Measurements from ENCODE around the gene CHD9NB.

DNA sequence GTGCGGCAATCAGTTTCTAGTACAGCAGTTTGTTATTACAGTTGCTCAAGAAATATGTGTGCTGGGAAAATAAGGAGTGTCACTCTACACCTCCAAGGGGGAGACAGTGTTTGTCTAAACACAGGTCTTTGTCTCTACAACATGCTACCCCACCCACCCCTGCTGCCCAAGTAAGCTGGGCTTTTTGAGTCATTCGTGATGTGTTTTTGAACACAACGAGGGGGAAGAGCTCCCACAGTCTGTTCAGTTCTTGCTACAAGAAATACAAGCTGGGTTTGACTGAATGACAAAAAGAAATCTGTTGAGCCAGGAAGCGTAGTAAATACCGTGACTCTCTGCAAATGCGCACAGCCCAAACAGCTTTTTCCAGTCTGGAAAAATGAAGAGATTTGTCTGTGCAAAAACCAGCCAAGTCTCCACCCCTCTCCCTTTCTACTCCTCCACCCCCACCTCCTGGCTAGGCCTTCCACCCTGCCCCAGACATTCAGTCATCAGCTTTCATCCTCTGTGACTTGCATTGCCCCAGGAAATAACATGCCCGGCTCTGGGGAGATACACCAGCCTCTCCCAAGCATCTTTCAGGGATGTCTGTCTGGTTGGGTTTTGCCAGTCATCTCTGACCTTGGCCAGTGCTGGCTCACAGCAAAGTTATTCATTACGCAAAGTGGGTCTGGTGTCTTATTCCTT lies 27.8 kb upstream of the CHD9NB start:
- no peak for TF ChIP-seq POLR2A (IDR thresholded peaks at IDR 0.05)
- TF ChIP-seq, protein P1, sequence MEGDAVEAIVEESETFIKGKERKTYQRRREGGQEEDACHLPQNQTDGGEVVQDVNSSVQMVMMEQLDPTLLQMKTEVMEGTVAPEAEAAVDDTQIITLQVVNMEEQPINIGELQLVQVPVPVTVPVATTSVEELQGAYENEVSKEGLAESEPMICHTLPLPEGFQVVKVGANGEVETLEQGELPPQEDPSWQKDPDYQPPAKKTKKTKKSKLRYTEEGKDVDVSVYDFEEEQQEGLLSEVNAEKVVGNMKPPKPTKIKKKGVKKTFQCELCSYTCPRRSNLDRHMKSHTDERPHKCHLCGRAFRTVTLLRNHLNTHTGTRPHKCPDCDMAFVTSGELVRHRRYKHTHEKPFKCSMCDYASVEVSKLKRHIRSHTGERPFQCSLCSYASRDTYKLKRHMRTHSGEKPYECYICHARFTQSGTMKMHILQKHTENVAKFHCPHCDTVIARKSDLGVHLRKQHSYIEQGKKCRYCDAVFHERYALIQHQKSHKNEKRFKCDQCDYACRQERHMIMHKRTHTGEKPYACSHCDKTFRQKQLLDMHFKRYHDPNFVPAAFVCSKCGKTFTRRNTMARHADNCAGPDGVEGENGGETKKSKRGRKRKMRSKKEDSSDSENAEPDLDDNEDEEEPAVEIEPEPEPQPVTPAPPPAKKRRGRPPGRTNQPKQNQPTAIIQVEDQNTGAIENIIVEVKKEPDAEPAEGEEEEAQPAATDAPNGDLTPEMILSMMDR (IDR thresholded peaks at IDR 0.05) = no peak
